ENCODE data around the gene CAMKMT. TPM values are rescaled to one million over a fixed set of nuclear protein-coding genes. Genes with fewer than 3 reads are reported as not detected.

The CAMKMT gene
- total and polyA plus RNA-seq, 2 experiments from 2014 or later: 26.5 to 29.5 TPM

- no peak for TF ChIP-seq EZH2 (IDR thresholded peaks at IDR 0.05; ENCODE audit: low read depth, unreplicated experiment)
- TF ChIP-seq JUNB (IDR thresholded peaks at IDR 0.05; ENCODE audit: unreplicated experiment): no peak
- no peak for TF ChIP-seq POLR2AphosphoS5 (IDR thresholded peaks at IDR 0.05; ENCODE audit: low read depth)
- no peak for TF ChIP-seq ETS1 (IDR thresholded peaks at IDR 0.05)
- TF ChIP-seq ZNF331 (CRISPR knock-in tag; IDR thresholded peaks at IDR 0.05; ENCODE audit: low read depth): no peak
- TF ChIP-seq STAT1 (IDR thresholded peaks at IDR 0.05; ENCODE audit: unreplicated experiment): no peak
- TF ChIP-seq REST (IDR thresholded peaks at IDR 0.05; ENCODE audit: unreplicated experiment): no peak
- TF ChIP-seq NANOG (IDR thresholded peaks at IDR 0.05; ENCODE audit: borderline replicate concordance): no peak
- no peak for TF ChIP-seq CREB1 (CRISPR knock-in tag; IDR thresholded peaks at IDR 0.05; ENCODE audit: low read depth)
- no peak for TF ChIP-seq EZH2phosphoT487 (IDR thresholded peaks at IDR 0.05; ENCODE audit: unreplicated experiment)
These were observed 413.2 kb downstream of the CAMKMT start (continued) for GRCh38 chr2:44774826-44775492.

- Histone ChIP-seq H3K4me3 (peak overlapping the region; percentile 50), H2AFZ (no peak overlapping the region), H3K4me2 (peak overlapping the region; percentile 74), H3K36me3 (ENCODE audit: insufficient read depth) (0 out of 2 replicates have a peak, but pooled peaks cover 11% of the 10 kb centered on the region), H3F3A (replicated peaks; ENCODE audit: low read depth) (peaks cover 13% of the 10 kb centered on the region; the same call in 1 of the 2 replicates), H4K20me1 (replicated peaks; ENCODE audit: insufficient read depth) (no peaks in the 10 kb centered on the region), H3K9me2 (ENCODE audit: insufficient read depth) (0 out of 2 replicates have a peak, but pooled peaks cover 3% of the 10 kb centered on the region), H3K27me3 (ENCODE audit: insufficient read depth) (peaks cover 10% of the 10 kb centered on the region; the same call in 1 of the 2 replicates), H3K27ac (ENCODE audit: low read depth) (no peak overlapping the region), H3K79me2 (replicated peaks; ENCODE audit: insufficient read depth) (no peaks in the 10 kb centered on the region), H3K4me1 (ENCODE audit: insufficient read depth) (peaks cover 73% of the 10 kb centered on the region)
- peaks cover 70% of the 10 kb centered on the region for H3K4me1 Mint-ChIP-seq
- DNase-seq (ENCODE audit: low spot score) (no peak), ATAC-seq (no peak)
- peaks cover 23% of the 10 kb centered on the region; the same call in 2 of the 3 replicates for H3K9me3 Mint-ChIP-seq
- no peak overlapping the region for H3K27ac Mint-ChIP-seq
- no peak overlapping the region for H3K4me3 Mint-ChIP-seq
- peaks cover 18% of the 10 kb centered on the region; the same call in 2 of the 3 replicates for H3K36me3 Mint-ChIP-seq (ENCODE audit: low read depth)
- peaks cover 9% of the 10 kb centered on the region for H3K27me3 Mint-ChIP-seq (ENCODE audit: insufficient read depth, low read depth, poor library complexity)
- TF ChIP-seq NANOG (IDR thresholded peaks at IDR 0.05; ENCODE audit: borderline replicate concordance) (no peak), ZNF462 (CRISPR knock-in tag; IDR thresholded peaks at IDR 0.05) (no peak), JUNB (IDR thresholded peaks at IDR 0.05; ENCODE audit: unreplicated experiment) (no peak), POLR2AphosphoS5 (IDR thresholded peaks at IDR 0.05; ENCODE audit: low read depth) (no peak), CREB1 (CRISPR knock-in tag; IDR thresholded peaks at IDR 0.05; ENCODE audit: low read depth) (no peak)
These were observed 415.3 kb downstream of the CAMKMT start for GRCh38 chr2:44777036-44777435.

Measured in GM23338 (cell line).